ENCODE measurements around the gene PLEKHG5.

The PLEKHG5 gene

GRCh38 chr1:6435129-6435528 lies 56.3 kb downstream of the PLEKHG5 start:
- TF ChIP-seq POLR2AphosphoS5 (IDR thresholded peaks at IDR 0.05; ENCODE audit: low read depth, low read length), result no peak

- TF ChIP-seq REST (IDR thresholded peaks at IDR 0.05; ENCODE audit: insufficient read depth in 1 of 2, low read depth in 2 of 2, low read length in 2 of 2) (no peak), SIN3A (IDR thresholded peaks at IDR 0.05; ENCODE audit: borderline replicate concordance, insufficient read depth, low read length) (no peak), TAF1 (IDR thresholded peaks at IDR 0.05; ENCODE audit: borderline replicate concordance, insufficient read depth, low read length) (no peak), POLR2AphosphoS5 (IDR thresholded peaks at IDR 0.05; ENCODE audit: low read depth, low read length) (no peak), FOXP2 (optimal IDR thresholded peaks at IDR 0.05; ENCODE audit: borderline replicate concordance, extremely low read depth, extremely low read length, insufficient read depth) (no peak)
These were observed 57.3 kb downstream of the PLEKHG5 start for GRCh38 chr1:6434186-6434585.

DNA sequence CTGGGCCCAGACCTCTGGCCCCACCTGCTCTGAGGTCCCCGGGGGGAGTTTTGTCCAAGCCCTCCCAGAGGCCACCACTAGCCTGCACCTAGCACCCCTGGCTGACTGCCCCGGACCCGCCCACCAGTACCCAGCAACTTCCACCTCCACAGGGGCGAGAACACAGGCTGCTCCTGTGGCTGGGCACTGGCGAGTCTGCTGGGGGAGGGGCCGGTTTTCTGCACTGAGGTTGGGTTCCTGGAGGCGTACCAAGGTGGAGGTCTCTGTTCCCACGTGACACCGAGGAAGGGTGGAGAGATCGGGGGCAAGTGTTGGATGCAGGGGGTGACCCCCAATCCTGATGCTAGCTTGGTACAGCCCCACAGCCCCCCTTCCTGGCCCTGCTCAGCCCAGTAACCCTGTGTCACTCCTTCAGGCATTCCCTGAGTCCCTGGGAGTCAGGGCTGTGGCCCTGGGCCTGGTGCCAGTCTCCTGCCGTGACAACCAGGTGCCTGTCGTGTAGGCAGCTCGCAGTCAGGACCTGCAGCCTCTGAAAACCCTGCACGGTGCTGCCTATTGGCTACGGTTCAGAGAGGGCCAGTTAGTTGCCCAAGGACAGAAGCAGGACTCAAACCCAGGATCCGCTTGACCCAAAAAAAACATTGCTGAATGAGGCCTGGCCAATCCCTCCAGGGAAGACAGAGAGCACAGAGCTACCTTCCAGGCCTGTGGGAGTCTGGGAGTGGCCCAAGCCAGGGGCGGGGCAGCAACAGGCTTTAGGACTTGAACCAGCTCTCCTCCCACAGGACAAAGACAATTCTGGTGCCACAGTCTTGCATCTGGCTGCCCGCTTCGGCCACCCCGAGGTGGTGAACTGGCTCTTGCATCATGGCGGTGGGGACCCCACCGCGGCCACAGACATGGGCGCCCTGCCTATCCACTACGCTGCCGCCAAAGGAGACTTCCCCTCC lies 63.8 kb downstream of the PLEKHG5 start:
- TF ChIP-seq SIN3A (IDR thresholded peaks at IDR 0.05; ENCODE audit: borderline replicate concordance, insufficient read depth, low read length) (no peak), TAF1 (IDR thresholded peaks at IDR 0.05; ENCODE audit: borderline replicate concordance, insufficient read depth, low read length) (no peak), POLR2AphosphoS5 (IDR thresholded peaks at IDR 0.05; ENCODE audit: low read depth, low read length) (no peak), REST (IDR thresholded peaks at IDR 0.05; ENCODE audit: insufficient read depth in 1 of 2, low read depth in 2 of 2, low read length in 2 of 2) (no peak), FOXP2 (optimal IDR thresholded peaks at IDR 0.05; ENCODE audit: borderline replicate concordance, extremely low read depth, extremely low read length, insufficient read depth) (no peak)

- TF ChIP-seq FOXP2 (optimal IDR thresholded peaks at IDR 0.05; ENCODE audit: borderline replicate concordance, extremely low read depth, extremely low read length, insufficient read depth) (no peak), POLR2AphosphoS5 (IDR thresholded peaks at IDR 0.05; ENCODE audit: low read depth, low read length) (no peak), REST (IDR thresholded peaks at IDR 0.05; ENCODE audit: insufficient read depth in 1 of 2, low read depth in 2 of 2, low read length in 2 of 2) (no peak), TAF1 (IDR thresholded peaks at IDR 0.05; ENCODE audit: borderline replicate concordance, insufficient read depth, low read length) (no peak), SIN3A (IDR thresholded peaks at IDR 0.05; ENCODE audit: borderline replicate concordance, insufficient read depth, low read length) (no peak)
These were observed 64.5 kb downstream of the PLEKHG5 start for GRCh38 chr1:6426972-6427350.

GRCh38 chr1:6426277-6426971 lies 65.0 kb downstream of the PLEKHG5 start:
- TF ChIP-seq TAF1 (IDR thresholded peaks at IDR 0.05; ENCODE audit: borderline replicate concordance, insufficient read depth, low read length), result no peak
- no peak for TF ChIP-seq SIN3A (IDR thresholded peaks at IDR 0.05; ENCODE audit: borderline replicate concordance, insufficient read depth, low read length)
- TF ChIP-seq REST (IDR thresholded peaks at IDR 0.05; ENCODE audit: insufficient read depth in 1 of 2, low read depth in 2 of 2, low read length in 2 of 2), result no peak
- no peak for TF ChIP-seq FOXP2 (optimal IDR thresholded peaks at IDR 0.05; ENCODE audit: borderline replicate concordance, extremely low read depth, extremely low read length, insufficient read depth)
- no peak for TF ChIP-seq POLR2AphosphoS5 (IDR thresholded peaks at IDR 0.05; ENCODE audit: low read depth, low read length)

All from PFSK-1 (cell line).